Measurements from ENCODE around the gene MUC4.

MUC4 gene

DNA sequence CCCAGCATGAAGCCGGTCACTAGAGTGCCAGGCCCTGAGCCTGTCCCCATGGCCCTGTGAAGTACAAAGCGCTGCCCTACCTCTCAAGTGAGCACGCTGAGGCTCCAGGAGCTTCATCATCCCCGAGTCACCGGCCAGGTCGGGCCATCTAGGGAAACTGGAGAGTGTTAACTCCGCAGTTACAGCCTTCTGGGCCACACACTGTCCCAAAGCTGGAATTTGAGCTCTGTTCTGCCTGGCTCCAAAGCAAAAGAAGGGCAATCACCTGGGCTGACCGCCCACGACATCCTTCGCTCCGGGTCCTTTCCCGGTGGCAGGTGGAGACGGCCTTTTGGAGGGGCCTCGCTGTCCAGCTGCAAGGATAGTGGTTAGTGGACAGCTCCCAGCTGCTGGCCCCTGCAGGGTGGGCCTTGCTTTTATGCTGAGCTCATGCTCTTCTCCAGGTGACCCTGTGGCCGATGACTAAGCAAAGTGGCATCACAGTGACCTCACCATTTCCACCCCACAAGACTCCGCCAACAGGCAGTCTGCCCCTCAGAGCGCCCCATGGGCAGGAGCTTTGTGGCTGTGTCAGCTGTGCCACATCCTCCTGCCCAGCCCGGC is 3.5 kb upstream of the MUC4 start:
- DNase-seq (ENCODE audit: extremely low spot score): no peak
- no peak for TF ChIP-seq CTCF (IDR thresholded peaks at IDR 0.05; ENCODE audit: control extremely low read depth, extremely low read depth, low read depth, missing control alignments)
- ChIA-PET CTCF (interaction anchor here (1.2 to 1.3 kb wide), 2 partner anchors 9 to 26 kb away, joined by 3 to 4 read pairs; no protein-coding TSS in a partner anchor), POLR2A (interaction anchor here (0.5 kb wide), 2 partner anchors 21 to 108 kb away, joined by 3 read pairs; no protein-coding TSS in a partner anchor)

DNA sequence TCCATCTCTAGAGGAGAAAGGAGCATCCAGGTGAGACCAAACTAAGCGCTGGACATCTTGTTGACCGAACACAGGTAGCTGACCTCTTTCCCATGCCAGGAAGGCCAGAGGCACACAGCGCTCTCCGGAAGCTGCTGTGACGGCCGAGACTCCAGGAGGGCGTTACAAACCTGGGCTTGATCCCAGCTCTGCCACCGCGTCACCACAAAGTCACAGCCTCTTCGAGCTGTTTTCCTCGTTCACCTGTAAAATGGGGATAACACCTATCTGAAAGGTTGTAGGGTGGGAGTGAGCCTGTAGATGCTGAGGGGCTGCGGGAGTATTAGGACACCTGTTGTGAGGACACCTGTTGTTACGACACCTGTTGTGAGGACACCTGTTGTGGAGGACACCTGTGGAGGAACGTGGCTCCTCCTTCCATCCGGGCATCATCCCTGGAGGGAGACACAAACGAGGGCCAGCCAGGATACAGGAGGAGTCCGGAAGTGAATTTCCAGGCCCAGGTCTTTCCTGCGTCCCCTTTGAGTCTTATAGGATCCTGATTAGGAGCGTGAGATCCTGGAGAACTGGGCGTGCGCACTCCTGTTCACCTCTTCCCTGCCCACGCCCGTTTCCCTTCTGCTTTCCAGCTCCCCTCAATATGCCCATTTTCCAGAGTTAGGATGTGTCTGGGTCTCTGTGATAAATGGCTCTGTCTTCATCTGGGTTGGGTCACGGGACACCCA is 2.3 kb upstream of the MUC4 start:
- no peak for TF ChIP-seq CTCF (IDR thresholded peaks at IDR 0.05; ENCODE audit: control extremely low read depth, extremely low read depth, low read depth, missing control alignments)
- CTCF ChIA-PET: interaction anchor here (1.1 to 1.4 kb wide), 2 partner anchors 15 to 36 kb away, joined by 3 to 5 read pairs; no protein-coding TSS in a partner anchor
- no peak for DNase-seq (ENCODE audit: extremely low spot score)
- POLR2A ChIA-PET: no interaction called here

- DNase-seq (ENCODE audit: extremely low spot score): no peak
- no peak for TF ChIP-seq CTCF (IDR thresholded peaks at IDR 0.05; ENCODE audit: control extremely low read depth, extremely low read depth, low read depth, missing control alignments)
- ChIA-PET POLR2A (no interaction called here), CTCF (interaction anchor here (0.7 kb wide), 1 partner anchor 21 kb away, joined by 3 read pairs; no protein-coding TSS in a partner anchor)
Measured at GRCh38 chr3:195812366-195812765, 637 bp upstream of the MUC4 start.

GRCh38 chr3:195810455-195810845 is 1.3 kb downstream of the MUC4 start:
- DNase-seq (ENCODE audit: extremely low spot score): no peak
- ChIA-PET CTCF (no interaction called here), POLR2A (no interaction called here)
- no peak for TF ChIP-seq CTCF (IDR thresholded peaks at IDR 0.05; ENCODE audit: control extremely low read depth, extremely low read depth, low read depth, missing control alignments)

- POLR2A ChIA-PET: no interaction called here
- TF ChIP-seq CTCF (IDR thresholded peaks at IDR 0.05; ENCODE audit: control extremely low read depth, extremely low read depth, low read depth, missing control alignments): no peak
Measured at GRCh38 chr3:195809796-195810454, 1.8 kb downstream of the MUC4 start.

DNA sequence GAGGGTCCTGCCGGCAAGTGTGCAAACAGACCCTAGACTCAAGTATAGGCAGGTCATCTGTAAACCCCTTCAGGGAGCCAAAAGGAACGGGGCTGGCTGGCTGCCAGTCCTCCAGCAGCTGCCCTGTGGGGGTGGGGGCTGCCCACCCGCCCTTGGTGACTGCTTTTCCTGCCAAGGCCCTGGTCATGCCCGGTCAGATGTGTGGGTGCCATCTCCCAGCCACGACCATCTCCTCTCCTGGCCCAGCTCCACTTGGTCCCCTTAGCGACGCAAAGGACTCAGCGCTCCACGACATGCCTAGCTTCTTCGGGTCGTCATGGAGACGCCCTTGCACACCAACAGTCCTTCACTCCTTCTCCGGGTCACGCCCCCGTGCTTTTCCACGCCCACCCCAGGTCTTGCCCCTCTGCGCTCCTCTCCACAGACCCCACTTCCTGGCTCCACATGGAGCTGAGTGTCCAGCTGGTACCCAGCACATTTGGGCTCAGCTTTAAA is 2.4 kb downstream of the MUC4 start:
- CTCF ChIA-PET: interaction anchor here (1.2 kb wide), 1 partner anchor 18 kb away, joined by 3 read pairs; no protein-coding TSS in a partner anchor
- no peak for TF ChIP-seq CTCF (IDR thresholded peaks at IDR 0.05; ENCODE audit: control extremely low read depth, extremely low read depth, low read depth, missing control alignments)
- POLR2A ChIA-PET: no interaction called here
- DNase-seq (ENCODE audit: extremely low spot score): no peak

More at GRCh38 chr3:195809796-195810454, 1.8 kb downstream of the MUC4 start:
- CTCF ChIA-PET: interaction anchor here (1.2 kb wide), 1 partner anchor 19 kb away, joined by 3 read pairs; no protein-coding TSS in a partner anchor
- no peak for DNase-seq (ENCODE audit: extremely low spot score)

All from GM10248 (cell line).